Motor neuron (in vitro differentiated cells): ENCODE measurements around the gene STPG1. TPM values are rescaled to one million over a fixed set of nuclear protein-coding genes. Genes with fewer than 3 reads are reported as not detected.

Source experiments
- ATAC-seq, 8 experiments: fragments of 200-7000 bp; cut with Tn5 transposase; replicated peaks in 6 of 8; 2 replicates each; pipeline ENCODE4 v1.8.0; 2021; ENCODE audit warnings: mild to moderate bottlenecking in 8 of 8, moderate library complexity in 8 of 8
- H3K27ac ChIP-seq, 2 donors: fragments of 250-450 bp; sonication (Bioruptor Pico); 2 replicates each; pipeline ENCODE4 v1.9.0; 2021; ENCODE audit warnings: antibody characterized with exemption in 2 of 2, mild to moderate bottlenecking in 2 of 2, moderate library complexity in 1 of 2
- H3K4me1 ChIP-seq, 2 donors: fragments of 250-450 bp; sonication (Bioruptor Pico); replicated peaks in 1 of 2; 2 replicates each; pipeline ENCODE4 v1.6.1; 2021; ENCODE audit warnings: antibody characterized with exemption in 2 of 2, mild to moderate bottlenecking in 2 of 2, moderate library complexity in 1 of 2
- H3K4me3 ChIP-seq, 5 donors: fragments of 250-450 bp; sonication (Bioruptor Pico); 2 replicates each; pipeline ENCODE4 v1.9.0; 2021; ENCODE audit warnings: antibody characterized with exemption in 5 of 5, mild to moderate bottlenecking in 5 of 5, moderate library complexity in 4 of 5
- WGBS, 10 experiments: fragments of 450-650 bp; shearing (Covaris generic); methylation state at CpG; one replicate each; pipeline ENCODE4 v1.0.0; 2022; 5-methylcytosine and 5-hydroxymethylcytosine counted together
- in situ Hi-C, 9 experiments: fragments of 400-800 bp; cut with MboI; loops; one replicate each; pipeline ENCODE4 v1.15.0; 2021; ENCODE audit warnings: low sequenced_read_pairs in 9 of 9, low pct_unique_long_range_greater_than_20kb in 2 of 9; ENCODE audit not compliant: unreplicated experiment in 9 of 9
- total RNA-seq, 8 experiments: library from RNA; unstranded; fragments of 300-600 nt; gene quantifications; 2 replicates each; pipeline versions ENCODE4 v1.2.3 to v1.2.4, GENCODE V29; 2022

Gene STPG1
- total RNA-seq, 8 experiments from 2014 or later, result 2.1 to 19.0 (median 6.8) TPM

DNA sequence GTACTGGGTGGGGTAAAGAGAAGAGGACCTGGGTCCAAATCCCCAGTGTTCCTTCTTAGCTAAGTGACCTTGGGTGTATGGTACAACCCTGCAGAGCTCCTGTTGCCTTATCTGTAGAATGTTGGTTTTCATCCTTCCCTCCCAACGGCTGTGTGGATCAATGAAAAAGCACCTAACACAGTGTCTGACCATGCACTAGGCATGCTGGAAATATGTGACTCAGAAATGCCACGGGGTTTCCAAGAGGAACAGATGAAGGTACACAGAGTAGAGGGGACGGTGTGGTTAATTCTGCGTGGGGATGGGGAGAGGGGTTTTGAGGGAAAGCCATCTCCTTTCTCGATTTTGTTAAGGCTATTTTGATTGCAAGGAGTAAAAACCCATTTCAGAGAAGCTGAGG, 10.6 kb upstream of the STPG1 start:
- no peak for ATAC-seq
- Histone ChIP-seq H3K27ac (no peak overlapping the region), H3K4me3 (no peak overlapping the region), H3K4me1 (peaks cover 8 to 18% of the 10 kb centered on the region in 2 donors)
- in situ Hi-C loops, result no loop called here
- WGBS, 10 experiments, result 27 to 94% (median 80%) methylated on average over 1 to 5 of the region's 5 CpGs; no CpG with 5 or more reads in 2 of the 10 experiments

DNA sequence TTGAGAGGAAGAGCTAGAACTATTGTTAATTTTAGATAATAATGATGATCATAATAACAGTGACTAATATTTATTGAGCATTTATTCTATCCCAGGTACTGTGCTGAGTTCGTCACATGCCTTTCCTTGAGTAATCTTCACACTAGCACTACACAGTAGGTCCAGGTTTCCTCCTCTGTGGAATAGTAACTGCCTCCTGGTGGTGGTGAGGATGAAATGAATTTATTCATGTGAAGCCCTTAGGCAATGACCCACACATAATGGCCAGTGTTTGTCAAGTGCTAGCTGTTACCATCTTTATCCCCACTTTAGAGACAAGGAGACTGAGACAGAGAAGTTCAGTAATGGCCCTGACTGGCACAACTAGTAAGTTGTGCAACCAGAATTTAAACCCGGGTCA, 7.9 kb upstream of the STPG1 start:
- Histone ChIP-seq H3K27ac (no peak overlapping the region), H3K4me3 (no peak overlapping the region), H3K4me1 (peaks cover 16 to 17% of the 10 kb centered on the region in 2 donors)
- no peak for ATAC-seq
- in situ Hi-C loops, result no loop called here
- WGBS, 10 experiments, result 80 to 100% (median 84%) methylated on average over 1 to 2 of the region's 2 CpGs; no CpG with 5 or more reads in 4 of the 10 experiments

DNA sequence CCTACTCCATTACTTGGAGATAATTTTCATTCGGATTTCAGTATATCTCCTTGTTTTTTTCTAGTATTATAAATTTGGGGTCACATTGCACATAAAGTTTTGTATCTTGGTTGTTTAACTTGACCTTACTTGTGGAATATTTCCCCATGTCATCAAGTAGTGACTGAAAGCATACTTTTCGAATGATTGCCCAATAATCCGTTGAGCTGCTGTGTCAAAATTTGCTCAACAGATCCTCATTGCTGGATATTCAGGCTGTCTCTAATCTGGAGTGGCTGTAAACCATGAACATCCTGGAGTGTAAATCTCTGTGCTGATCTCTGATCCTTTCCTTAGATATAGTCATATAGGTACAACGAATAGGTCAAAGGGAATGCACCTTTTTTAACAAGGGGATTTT, 7.0 kb upstream of the STPG1 start:
- WGBS, 10 experiments, result 60 to 100% (median 90%) methylated on average over 2 to 4 of the region's 4 CpGs
- no peak for ATAC-seq
- Histone ChIP-seq H3K4me3 (no peak overlapping the region), H3K4me1 (peaks cover 19 to 20% of the 10 kb centered on the region in 2 donors), H3K27ac (no peak overlapping the region)
- in situ Hi-C loops, result no loop called here

DNA sequence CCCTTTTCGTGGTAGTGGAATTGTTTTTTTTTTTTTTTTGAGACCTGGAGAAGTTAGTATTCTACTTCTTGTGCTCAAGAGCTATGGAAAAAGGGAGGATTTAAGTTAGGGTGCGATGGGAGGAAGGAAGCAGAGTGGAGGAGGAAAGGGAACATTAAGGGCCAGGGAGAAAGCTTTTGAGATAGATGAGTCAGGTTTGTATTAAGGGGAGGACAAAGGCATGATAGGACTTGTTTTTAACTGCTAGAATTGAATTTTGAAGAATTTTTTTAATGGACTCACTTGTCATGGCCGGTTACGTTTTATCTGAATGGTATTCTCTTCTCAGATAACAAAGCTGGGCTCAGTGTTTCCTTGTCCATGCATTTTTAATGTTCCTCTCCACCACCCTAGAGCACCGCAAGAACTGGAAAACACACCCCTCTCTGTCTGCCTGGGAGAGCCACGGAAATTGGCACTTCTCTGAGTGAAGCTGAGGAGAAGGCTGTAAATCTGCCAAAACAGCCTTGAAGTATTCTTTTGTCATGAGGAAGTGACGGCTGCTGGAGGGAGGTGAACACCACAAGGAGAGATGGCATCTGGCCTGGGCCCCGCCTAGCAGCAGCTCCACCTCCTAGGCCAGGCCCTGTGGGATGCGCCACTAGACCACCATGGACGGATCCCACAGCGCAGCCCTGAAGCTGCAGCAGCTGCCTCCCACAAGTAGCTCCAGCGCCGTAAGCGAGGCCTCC, 5.5 kb upstream of the STPG1 start:
- H3K4me1 ChIP-seq, result peaks cover 17 to 20% of the 10 kb centered on the region in 2 donors
- 45 to 100% (median 69%) methylated on average over 1 to 13 of the region's 14 CpGs for WGBS, 10 experiments
- no peak overlapping the region for H3K27ac ChIP-seq
- peak in 5 of 8 experiments; percentile 1 to 34 (median 24) for ATAC-seq
- no peak overlapping the region for H3K4me3 ChIP-seq
- in situ Hi-C loops, result no loop called here

DNA sequence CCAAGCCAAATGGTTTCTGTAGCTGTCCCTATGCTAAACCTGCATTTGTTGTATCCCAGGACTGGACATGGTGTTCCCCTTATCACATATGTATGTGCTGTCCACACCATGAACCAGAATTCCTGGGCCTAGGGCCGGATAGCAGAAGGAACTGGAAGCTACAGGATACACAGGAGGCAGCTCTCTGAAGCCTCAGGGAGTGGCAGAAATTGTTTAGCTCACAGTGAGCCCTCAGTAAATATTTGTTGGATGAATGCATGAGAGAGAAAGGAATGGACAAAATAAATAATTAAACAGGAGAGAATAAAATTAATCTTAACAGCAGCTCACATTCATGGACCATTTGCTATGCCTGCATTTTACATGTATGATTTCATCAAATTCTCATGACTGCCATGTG, 4.1 kb upstream of the STPG1 start:
- no peak for ATAC-seq
- H3K4me1 ChIP-seq, result peaks cover 10 to 17% of the 10 kb centered on the region in 2 donors
- in situ Hi-C loops, result no loop called here
- WGBS, 10 experiments, result 13 to 92% (median 62%) methylated on average over 1 of the region's 1 CpG; no CpG with 5 or more reads in 4 of the 10 experiments
- no peak overlapping the region for H3K27ac ChIP-seq
- H3K4me3 ChIP-seq, result no peak overlapping the region

DNA sequence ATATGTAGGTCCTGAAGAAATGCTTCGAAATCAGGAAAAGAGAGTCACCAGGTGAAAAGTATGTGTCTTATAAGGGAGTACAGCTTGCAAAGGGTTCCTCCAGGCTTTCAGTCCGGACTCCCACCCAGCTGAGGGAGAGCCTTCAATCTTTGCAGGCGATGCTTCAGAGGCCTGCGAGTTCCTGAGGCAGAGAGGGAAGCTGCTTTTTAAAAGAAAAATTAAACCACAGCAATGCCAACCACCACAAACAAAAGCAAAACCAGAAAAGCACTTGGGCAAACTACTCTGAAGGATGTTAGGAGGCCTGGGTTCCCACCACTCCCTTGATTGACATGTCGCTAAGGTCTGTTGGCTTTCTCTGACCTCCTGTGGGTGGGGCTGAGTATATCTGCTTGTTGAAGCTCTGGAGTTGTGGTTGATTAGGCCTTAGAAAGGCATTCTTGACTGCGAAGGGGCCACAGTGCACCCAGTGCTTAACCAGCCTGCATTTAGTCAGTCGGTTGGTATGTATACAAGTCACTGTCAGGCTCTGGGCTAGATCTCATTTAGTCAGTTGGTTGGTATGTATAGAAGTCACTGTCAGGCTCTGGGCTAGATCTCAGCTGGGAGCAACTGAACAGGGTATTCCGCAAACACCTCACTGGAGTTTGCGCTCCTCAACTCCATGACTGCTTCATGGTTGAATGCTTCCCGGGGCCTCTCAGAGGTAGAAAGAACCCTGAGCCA, 3.2 kb upstream of the STPG1 start:
- no peak for ATAC-seq
- H3K4me3 ChIP-seq, result peak overlapping the region; percentile 47 to 57 (median 50)
- in situ Hi-C loops, result no loop called here
- H3K27ac ChIP-seq, result no peak overlapping the region
- H3K4me1 ChIP-seq, result peaks cover 10 to 17% of the 10 kb centered on the region in 2 donors
- WGBS, 10 experiments, result 15 to 86% (median 74%) methylated on average over 1 to 9 of the region's 10 CpGs; no CpG with 5 or more reads in 1 of the 10 experiments

DNA sequence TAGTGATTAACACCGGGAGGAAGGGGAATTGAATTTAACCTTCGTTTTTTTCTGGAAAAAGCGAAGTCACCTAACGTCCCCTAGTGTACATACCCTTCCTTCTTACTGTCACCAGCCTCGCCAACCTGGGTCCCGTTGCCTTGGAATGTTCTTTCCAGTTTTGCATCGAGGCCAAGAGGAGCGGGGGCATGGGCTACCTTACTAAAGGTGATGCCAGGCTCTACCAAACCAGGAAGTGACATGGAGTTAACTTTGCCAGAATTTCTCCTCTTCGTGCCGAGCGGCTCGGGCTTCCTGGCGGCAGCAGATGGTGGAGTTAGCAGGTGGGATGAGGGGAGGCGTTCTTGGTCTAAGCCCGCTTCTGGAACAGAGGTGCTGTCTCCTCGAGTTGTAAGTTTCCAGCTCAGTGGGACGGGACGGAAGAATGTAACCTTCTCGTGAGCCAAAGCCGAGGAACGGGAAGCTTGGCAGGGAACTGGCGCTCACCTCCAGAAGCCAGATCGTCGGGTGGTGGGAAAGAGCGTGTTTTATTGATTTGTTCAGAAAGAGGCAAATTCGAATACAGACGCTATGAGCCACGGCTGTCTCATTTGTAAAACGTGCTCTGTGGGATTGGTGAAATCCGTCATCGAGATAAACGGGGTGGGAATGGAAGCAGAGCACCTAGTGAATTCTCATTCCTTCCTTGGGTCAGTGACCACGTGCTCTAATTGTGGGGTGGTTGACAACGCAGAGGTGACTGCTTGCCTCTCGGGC, 2.5 kb upstream of the STPG1 start:
- peak in 7 of 8 experiments; percentile 2 to 36 (median 30) for ATAC-seq
- H3K4me1 ChIP-seq, result peaks cover 10 to 17% of the 10 kb centered on the region in 2 donors
- WGBS, 10 experiments, result 0 to 20% (median 5%) methylated on average over 1 to 29 of the region's 35 CpGs
- no peak overlapping the region for H3K27ac ChIP-seq
- in situ Hi-C loops, result no loop called here
- H3K4me3 ChIP-seq, result peak overlapping the region; percentile 47 to 57 (median 50)

DNA sequence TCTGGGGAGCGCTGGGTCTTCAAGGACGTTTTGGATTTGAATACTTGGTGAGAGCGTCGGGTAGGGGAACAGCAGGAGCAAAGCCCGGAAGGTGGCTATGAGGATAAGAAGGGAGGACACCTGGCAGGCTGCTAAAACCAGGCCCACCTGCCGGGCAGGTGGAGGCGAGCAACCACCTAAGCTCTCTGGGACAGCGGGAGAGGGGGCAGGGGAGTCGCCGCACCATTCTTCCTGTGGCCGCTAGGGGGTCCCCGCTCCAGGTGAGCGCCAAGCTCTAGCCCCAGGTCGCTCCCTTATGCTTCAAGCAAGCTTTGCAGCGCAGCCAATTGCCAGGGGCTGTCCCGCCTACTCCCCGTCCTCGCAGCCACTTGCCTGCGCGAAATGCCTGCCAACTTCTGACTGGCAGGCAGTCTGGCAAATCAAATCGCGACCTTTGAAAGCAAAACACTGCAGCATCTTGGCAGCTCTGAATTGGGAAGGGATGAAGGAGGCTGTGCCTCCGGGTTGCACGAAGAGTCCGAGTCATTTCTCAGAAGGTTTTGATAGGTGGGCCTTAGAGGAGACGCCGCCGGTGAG, 1.8 kb upstream of the STPG1 start, which contains the start of gene NIPAL3:
Gene NIPAL3, plus strand, starts transcription at position 469 of the 576 bp plus-strand sequence. CDS start 3,746 bp downstream, outside the sequence.
- Histone ChIP-seq H3K4me1 (peaks cover 10 to 17% of the 10 kb centered on the region in 2 donors), H3K4me3 (peak within 1 kb of the TSS; percentile 47 to 57 (median 50)), H3K27ac (no peak within 1 kb of the TSS)
- WGBS, 10 experiments, result 0 to 9% (median 4%) methylated on average over 1 to 25 of the region's 28 CpGs; no CpG with 5 or more reads in 1 of the 10 experiments
- in situ Hi-C loops, result no loop called here
- peak; percentile 74 to 98 (median 96) for ATAC-seq

DNA sequence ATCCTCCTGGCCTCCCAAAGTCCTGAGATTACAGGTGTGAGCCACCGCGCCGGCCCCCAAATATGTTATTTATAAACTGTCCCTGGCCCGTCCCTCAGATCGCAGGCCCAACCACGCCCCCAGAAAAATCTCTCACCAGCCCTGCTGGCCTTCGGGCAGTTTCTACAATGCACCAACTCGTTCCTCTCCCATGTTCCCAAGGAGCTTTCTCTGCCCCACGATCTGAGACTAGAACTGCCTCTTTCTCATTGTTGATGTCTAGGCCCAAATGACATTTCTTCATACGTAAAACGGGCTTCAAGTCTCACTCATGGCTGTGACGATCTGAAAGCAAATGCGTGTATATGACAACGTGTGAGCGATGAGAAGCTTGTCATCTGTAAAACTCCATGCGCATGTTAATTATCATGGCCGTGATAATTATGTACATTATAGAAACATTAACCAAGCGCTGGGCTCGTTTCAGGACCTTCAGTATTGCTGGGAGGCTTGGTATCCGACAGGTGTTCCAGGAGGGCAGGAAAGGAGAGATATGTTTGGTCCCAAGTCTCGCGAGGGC, 1.3 kb upstream of the STPG1 start:
- 36 to 100% (median 69%) methylated on average over 1 to 21 of the region's 22 CpGs for WGBS, 10 experiments
- no peak for ATAC-seq
- Histone ChIP-seq H3K4me1 (peaks cover 10 to 17% of the 10 kb centered on the region in 2 donors), H3K27ac (no peak overlapping the region), H3K4me3 (peak overlapping the region in 4 of 5 donors; percentile 49 to 57 (median 51))
- in situ Hi-C loops, result no loop called here

DNA sequence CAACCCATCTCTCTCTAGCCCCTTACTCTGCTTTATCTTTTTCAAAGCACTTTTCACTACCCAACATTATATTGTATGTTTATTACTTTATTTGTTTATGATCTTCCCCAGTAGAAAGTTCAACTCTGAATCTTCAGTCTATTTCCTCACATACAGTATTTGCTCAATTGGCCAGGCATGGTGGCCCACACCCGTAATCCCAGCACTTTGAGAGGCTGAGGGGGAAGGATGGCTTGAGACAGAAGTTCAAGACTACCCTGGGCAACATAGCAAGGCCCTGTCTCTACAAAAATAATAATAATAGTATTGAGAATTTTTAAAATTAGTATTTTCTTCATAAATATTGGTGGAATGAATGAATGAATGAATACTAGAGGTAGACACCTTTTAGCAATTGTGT, 1.2 kb downstream of the STPG1 start:
- 67 to 93% (median 80%) methylated on average over 1 of the region's 1 CpG; no CpG with 5 or more reads in 5 of the 10 experiments for WGBS, 10 experiments
- H3K4me1 ChIP-seq, result peaks cover 7 to 12% of the 10 kb centered on the region in 2 donors
- no peak for ATAC-seq
- in situ Hi-C loops, result no loop called here
- no peak overlapping the region for H3K27ac ChIP-seq
- H3K4me3 ChIP-seq, result no peak overlapping the region

DNA sequence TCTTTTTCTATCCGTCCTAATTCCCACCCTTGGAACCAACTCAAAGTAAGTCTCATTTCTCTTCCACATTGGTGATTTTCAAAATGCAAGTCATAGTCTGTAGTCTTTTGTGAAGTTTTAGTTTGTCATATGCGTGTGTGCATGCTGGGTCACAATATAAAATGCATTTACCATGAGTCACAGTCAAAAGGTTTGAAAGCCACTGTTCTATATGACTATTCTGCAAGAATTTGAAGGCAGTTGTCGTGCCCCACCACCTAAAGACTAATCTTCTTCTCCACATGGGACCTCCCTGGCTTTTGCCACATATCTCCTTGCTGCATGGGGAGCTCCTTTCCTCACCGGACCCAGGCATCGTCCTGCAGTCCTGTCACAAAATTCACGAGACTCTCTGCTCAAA, 1.6 kb downstream of the STPG1 start:
- peaks cover 7 to 12% of the 10 kb centered on the region in 2 donors for H3K4me1 ChIP-seq
- no peak overlapping the region for H3K4me3 ChIP-seq
- no peak overlapping the region for H3K27ac ChIP-seq
- ATAC-seq, result peak in 1 of 8 experiments; percentile 5
- WGBS, 10 experiments, result 8 to 100% (median 69%) methylated on average over 1 to 6 of the region's 6 CpGs
- in situ Hi-C loops, result no loop called here

DNA sequence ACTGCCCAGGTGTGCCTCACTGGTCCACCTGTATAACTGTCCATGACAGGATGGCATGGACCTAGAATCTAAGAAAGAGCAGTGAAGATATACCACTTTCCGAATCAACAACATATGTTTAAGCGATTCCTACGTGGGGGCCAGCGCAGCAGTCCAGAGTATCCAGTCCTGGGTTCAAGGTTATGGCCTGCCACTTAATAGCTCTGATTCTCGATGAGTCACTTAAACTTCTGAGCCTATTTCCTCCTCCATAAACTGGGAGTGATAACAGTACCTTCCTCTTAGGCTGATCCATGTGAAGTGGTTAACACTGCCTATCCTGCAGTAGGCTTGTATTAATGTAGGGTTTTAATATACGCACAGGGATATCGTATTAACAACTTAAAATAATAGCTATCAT, 2.8 kb downstream of the STPG1 start:
- no peak for ATAC-seq
- in situ Hi-C loops, result no loop called here
- H3K4me1 ChIP-seq, result peaks cover 2 to 4% of the 10 kb centered on the region in 2 donors
- no peak overlapping the region for H3K27ac ChIP-seq
- H3K4me3 ChIP-seq, result no peak overlapping the region
- 83 to 100% (median 96%) methylated on average over 3 to 7 of the region's 7 CpGs; no CpG with 5 or more reads in 1 of the 10 experiments for WGBS, 10 experiments
